Measurements from ENCODE around the gene COPS9. TPM values are rescaled to one million over a fixed set of nuclear protein-coding genes. Genes with fewer than 3 reads are reported as not detected.

The COPS9 gene
- total and polyA plus RNA-seq, 7 donors = 235 to 458 (median 327) TPM

DNA sequence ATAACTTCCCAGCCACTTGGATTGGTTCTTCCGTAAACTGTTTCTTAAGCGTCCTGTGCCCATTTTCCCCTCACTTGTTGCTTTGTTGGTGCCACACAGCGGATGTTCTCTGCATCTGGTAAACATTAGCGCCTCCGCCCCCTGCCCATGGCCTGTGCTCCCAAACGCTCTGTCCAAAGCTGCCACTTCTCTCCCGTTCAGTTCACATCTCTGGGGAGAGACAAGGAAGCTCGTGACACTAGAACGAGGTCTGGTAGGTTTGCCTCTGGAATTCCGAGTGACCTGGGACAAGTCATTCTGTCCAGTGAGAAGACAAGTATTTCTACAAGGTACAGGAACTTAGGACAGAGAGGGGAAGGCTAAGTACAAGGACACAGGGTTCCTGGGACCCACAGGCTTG, 9.4 kb downstream of the COPS9 start:
- no peak overlapping the region for H3K4me3 ChIP-seq
- H3K27me3 ChIP-seq = no peaks in the 10 kb centered on the region
- DNase-seq = no peak
- 96% methylated on average over 10 of the region's 10 CpGs for WGBS, 2 donors
- H3K9me3 ChIP-seq = no peaks in the 10 kb centered on the region
- H3K36me3 ChIP-seq = peaks cover 0 to 55% (median 19%) of the 10 kb centered on the region in 4 donors
- TF ChIP-seq POLR2A (IDR thresholded peaks at IDR 0.05) (no peak), POLR2AphosphoS5 (IDR thresholded peaks at IDR 0.05) (no peak), EP300 (IDR thresholded peaks at IDR 0.05) (no peak)
- TF ChIP-seq, protein P1, sequence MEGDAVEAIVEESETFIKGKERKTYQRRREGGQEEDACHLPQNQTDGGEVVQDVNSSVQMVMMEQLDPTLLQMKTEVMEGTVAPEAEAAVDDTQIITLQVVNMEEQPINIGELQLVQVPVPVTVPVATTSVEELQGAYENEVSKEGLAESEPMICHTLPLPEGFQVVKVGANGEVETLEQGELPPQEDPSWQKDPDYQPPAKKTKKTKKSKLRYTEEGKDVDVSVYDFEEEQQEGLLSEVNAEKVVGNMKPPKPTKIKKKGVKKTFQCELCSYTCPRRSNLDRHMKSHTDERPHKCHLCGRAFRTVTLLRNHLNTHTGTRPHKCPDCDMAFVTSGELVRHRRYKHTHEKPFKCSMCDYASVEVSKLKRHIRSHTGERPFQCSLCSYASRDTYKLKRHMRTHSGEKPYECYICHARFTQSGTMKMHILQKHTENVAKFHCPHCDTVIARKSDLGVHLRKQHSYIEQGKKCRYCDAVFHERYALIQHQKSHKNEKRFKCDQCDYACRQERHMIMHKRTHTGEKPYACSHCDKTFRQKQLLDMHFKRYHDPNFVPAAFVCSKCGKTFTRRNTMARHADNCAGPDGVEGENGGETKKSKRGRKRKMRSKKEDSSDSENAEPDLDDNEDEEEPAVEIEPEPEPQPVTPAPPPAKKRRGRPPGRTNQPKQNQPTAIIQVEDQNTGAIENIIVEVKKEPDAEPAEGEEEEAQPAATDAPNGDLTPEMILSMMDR (IDR thresholded peaks at IDR 0.05) = no peak
- no peaks in the 10 kb centered on the region for H3K4me1 ChIP-seq
- intact Hi-C loops (cut with DNase I) = no loop called here
- H3K27ac ChIP-seq = no peak overlapping the region

DNA sequence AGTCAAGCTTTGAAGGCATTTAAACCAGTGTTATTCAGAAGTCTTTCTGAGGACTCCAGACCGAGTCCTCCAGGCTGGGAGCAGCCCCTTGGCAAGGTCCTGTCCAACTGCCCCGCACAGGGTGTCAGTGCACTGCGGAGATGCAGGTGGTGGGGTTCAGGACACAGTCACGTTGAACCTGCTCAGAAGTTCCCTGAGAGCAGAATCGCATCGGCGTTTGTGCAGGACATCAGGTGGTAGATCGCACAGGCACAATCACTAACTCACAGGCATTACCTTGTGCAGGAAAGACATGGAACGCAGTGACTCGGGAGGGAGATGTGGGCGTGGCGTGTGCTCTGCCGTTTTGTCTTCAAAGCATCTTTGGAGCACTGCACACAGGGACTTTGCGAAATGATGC, 10.4 kb downstream of the COPS9 start:
- H3K27ac ChIP-seq = no peak overlapping the region
- intact Hi-C loops (cut with DNase I) = no loop called here
- H3K4me3 ChIP-seq = no peak overlapping the region
- no peaks in the 10 kb centered on the region for H3K27me3 ChIP-seq
- DNase-seq = no peak
- no peak for TF ChIP-seq POLR2AphosphoS5 (IDR thresholded peaks at IDR 0.05)
- TF ChIP-seq, protein P1 (IDR thresholded peaks at IDR 0.05) = no peak
- TF ChIP-seq EP300 (IDR thresholded peaks at IDR 0.05) = no peak
- TF ChIP-seq POLR2A (IDR thresholded peaks at IDR 0.05) = no peak
- no peaks in the 10 kb centered on the region for H3K4me1 ChIP-seq
- 96 to 97% methylated on average over 14 of the region's 14 CpGs for WGBS, 2 donors
- H3K9me3 ChIP-seq = no peaks in the 10 kb centered on the region
- peaks cover 0 to 45% (median 15%) of the 10 kb centered on the region in 4 donors for H3K36me3 ChIP-seq

DNA sequence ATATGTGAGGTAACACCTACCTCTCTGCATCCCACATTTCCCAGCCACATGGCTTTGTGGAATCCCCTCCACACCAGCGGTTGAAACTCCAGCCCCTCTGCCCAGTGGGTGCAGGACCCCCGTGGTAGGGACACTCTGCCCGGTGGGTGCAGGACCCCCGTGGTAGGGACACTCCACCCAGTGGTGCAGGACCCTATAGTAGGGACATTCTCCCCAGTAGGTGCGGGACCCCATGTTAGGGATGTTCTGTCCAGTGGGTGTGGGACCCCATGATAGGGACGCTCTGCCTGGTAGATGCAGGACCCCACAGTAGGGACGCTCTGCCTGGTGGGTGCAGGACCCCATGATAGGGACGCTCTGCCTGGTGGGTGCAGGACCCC, 11.5 kb downstream of the COPS9 start:
- peaks cover 0 to 34% (median 5%) of the 10 kb centered on the region in 4 donors for H3K36me3 ChIP-seq
- intact Hi-C loops (cut with DNase I) = no loop called here
- WGBS, 2 donors = 96 to 97% methylated on average over 8 of the region's 8 CpGs
- H3K4me3 ChIP-seq = no peak overlapping the region
- TF ChIP-seq POLR2A (IDR thresholded peaks at IDR 0.05) = no peak
- TF ChIP-seq EP300 (IDR thresholded peaks at IDR 0.05) = no peak
- no peak for TF ChIP-seq POLR2AphosphoS5 (IDR thresholded peaks at IDR 0.05)
- TF ChIP-seq, protein P1 (IDR thresholded peaks at IDR 0.05) = no peak
- no peak for DNase-seq
- no peaks in the 10 kb centered on the region for H3K27me3 ChIP-seq
- no peaks in the 10 kb centered on the region for H3K4me1 ChIP-seq
- no peaks in the 10 kb centered on the region for H3K9me3 ChIP-seq
- H3K27ac ChIP-seq = no peak overlapping the region

DNA sequence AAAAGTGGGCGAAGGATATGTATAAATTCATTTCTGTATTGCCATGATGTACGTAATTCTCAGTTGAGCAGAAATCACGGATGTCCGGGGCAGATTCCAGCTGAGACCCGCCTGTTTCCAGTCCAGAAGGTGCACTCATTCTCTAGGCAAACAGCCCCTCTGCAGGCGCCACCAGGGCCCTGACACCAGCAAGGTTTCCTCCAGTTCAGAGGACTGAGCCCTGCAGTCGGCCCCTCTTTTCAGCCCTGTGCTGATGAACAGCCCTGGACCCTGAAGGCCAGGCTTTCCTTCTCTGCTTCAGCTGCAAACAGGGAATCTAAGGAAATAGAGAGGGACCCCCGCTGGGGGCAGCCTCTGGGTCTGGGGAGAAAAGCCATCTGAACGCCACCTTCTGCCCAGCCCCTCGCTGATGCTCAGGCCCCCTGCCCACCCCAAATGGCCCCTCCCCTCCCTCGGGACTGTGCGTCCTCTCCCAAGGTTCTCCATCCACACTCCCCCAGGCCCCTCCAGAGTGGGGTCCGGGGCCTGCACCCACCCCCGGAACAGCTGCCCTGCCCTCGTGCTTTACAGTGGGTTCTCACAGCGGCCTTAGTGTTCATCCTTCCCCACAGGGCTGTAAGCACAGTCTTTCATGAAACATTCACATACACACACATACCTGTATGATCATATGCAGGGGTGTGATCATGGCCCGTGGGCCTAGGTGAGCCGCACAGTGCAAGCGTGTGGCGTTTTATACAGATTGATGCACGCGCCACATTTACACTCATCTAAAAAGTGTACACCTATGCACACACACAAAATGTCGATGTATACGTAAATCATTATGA, 12.1 kb downstream of the COPS9 start:
- Histone ChIP-seq H3K27me3 (no peaks in the 10 kb centered on the region), H3K9me3 (no peaks in the 10 kb centered on the region), H3K27ac (no peak overlapping the region), H3K4me3 (no peak overlapping the region), H3K4me1 (no peaks in the 10 kb centered on the region), H3K36me3 (peaks cover 0 to 28% (median 3%) of the 10 kb centered on the region in 4 donors)
- no peak for DNase-seq
- 90 to 93% methylated on average over 24 of the region's 24 CpGs for WGBS, 2 donors
- no peak for TF ChIP-seq POLR2A (IDR thresholded peaks at IDR 0.05)
- TF ChIP-seq, protein P1 (IDR thresholded peaks at IDR 0.05) = no peak
- TF ChIP-seq POLR2AphosphoS5 (IDR thresholded peaks at IDR 0.05) = no peak
- no peak for TF ChIP-seq EP300 (IDR thresholded peaks at IDR 0.05)
- intact Hi-C loops (cut with DNase I) = no loop called here

Data from sigmoid colon (tissue), 7 donors.